ENCODE measurements around the gene ZNF428.
"Not testable (repeated sequence)": the region's sequence is repeated elsewhere in the genome, so short reads cannot be mapped to it uniquely, and the experiment has no call there.

ZNF428 gene

DNA sequence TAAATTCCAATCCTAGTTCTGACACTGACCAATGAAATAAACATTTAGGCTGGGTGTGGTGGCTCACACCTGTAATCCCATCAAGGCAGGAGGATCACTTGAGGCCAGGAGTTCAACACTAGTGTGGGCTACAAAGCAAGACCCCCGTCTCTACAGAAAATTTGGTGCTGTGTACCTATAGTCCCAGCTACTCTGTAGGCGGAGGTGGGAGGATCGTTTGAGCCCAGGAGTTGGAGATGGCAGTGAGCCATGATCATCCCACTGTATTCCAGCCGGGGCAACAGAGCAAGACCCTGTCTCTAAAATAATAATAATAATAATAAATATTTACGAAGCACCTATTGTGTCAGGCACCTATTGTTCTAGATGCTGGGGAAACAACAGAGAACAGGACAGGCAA, 30.2 kb downstream of the ZNF428 start:
- no peak for DNase-seq (ENCODE audit: extremely low read depth, low read depth)
- TF ChIP-seq, protein P1, sequence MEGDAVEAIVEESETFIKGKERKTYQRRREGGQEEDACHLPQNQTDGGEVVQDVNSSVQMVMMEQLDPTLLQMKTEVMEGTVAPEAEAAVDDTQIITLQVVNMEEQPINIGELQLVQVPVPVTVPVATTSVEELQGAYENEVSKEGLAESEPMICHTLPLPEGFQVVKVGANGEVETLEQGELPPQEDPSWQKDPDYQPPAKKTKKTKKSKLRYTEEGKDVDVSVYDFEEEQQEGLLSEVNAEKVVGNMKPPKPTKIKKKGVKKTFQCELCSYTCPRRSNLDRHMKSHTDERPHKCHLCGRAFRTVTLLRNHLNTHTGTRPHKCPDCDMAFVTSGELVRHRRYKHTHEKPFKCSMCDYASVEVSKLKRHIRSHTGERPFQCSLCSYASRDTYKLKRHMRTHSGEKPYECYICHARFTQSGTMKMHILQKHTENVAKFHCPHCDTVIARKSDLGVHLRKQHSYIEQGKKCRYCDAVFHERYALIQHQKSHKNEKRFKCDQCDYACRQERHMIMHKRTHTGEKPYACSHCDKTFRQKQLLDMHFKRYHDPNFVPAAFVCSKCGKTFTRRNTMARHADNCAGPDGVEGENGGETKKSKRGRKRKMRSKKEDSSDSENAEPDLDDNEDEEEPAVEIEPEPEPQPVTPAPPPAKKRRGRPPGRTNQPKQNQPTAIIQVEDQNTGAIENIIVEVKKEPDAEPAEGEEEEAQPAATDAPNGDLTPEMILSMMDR (IDR thresholded peaks at IDR 0.05; ENCODE audit: low read depth, low read length): no peak

- not testable (repeated sequence) for DNase-seq (ENCODE audit: extremely low read depth, low read depth)
These were observed 32.4 kb downstream of the ZNF428 start for GRCh38 chr19:43587029-43587428.

DNA sequence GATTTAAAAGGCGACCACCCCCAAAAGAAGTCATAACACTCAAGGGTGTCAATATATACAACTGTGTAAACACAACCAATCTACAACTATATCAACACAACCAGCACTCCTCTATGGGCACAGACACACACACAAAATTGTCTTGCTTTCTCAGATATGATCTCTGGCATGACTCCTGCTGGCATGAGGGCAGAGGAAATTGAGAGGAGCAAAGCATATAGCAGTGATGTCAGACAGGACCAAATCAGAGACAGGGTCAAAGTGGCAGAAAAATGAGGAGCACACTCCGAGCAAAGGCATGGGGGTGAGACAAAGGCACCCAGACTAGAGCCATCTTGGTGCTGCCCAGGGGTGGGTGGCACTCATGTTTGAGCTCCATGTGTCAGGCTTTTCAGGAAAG, 33.1 kb downstream of the ZNF428 start:
- no peak for DNase-seq (ENCODE audit: extremely low read depth, low read depth)
- TF ChIP-seq, protein P1 (IDR thresholded peaks at IDR 0.05; ENCODE audit: low read depth, low read length): no peak

DNA sequence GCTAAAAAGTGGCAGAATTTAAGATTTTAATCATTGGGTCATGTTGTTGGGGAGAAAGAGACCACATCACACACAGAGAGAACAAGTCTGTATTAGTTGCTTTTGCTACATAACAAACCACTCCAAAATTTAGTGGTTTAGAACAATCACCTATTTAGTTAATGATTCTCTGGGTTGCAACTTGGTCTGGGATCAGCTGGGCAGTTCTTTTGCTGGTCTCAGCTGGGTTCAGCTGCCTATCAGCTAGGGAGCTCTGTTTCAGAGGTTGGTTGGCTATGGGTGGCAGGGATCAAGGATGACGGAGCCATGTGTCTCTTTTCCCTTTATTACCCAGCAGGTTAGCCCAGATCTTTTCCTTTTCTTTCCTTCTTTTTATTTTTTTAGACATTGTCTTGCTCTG, 34.9 kb downstream of the ZNF428 start:
- no peak for DNase-seq (ENCODE audit: extremely low read depth, low read depth)
- TF ChIP-seq, protein P1 (IDR thresholded peaks at IDR 0.05; ENCODE audit: low read depth, low read length): no peak

- TF ChIP-seq, protein P1 (IDR thresholded peaks at IDR 0.05; ENCODE audit: low read depth, low read length): no peak
- DNase-seq (ENCODE audit: extremely low read depth, low read depth): no peak
These were observed 36.9 kb downstream of the ZNF428 start for GRCh38 chr19:43582495-43582894.

DNA sequence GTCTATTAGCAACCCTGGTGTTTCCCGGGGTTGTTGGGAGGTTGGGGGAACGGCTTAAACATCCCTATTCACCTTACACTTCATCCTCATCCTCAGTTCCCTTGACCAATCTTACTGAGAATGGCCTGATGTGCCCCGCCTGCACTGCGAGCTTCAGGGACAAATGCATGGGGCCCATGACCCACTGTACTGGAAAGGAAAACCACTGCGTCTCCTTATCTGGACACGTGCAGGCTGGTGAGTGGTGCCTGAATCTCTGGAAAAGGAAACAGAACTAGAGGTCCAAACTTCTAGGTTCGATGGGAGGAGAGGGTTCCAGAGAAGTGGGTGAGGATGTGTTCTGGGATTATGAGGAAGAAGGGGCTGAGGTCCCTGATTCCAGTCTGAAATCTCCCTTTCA, 38.0 kb downstream of the ZNF428 start:
- DNase-seq (ENCODE audit: extremely low read depth, low read depth): no peak
- TF ChIP-seq, protein P1 (IDR thresholded peaks at IDR 0.05; ENCODE audit: low read depth, low read length): no peak

GRCh38 chr19:43578787-43579186, 40.6 kb downstream of the ZNF428 start:
- DNase-seq (ENCODE audit: extremely low read depth, low read depth): no peak
- TF ChIP-seq, protein P1 (IDR thresholded peaks at IDR 0.05; ENCODE audit: low read depth, low read length): no peak

All from AG09319 (cell line).